Keratinocyte (primary cell): Measurements from ENCODE around the gene ZNF135.

Experiments used
- CTCF ChIP-seq, 3 experiments: IDR thresholded peaks in 1 of 3; conservative IDR thresholded peaks in 1 of 3; optimal IDR thresholded peaks in 1 of 3; 2 replicates in 2 of 3; 3 replicates in 1 of 3; pipeline versions ENCODE3 to v1.5.1; 2011; ENCODE audit warnings: low read length in 3 of 3, mild to moderate bottlenecking in 3 of 3, moderate library complexity in 2 of 3, control low read depth in 1 of 3, inconsistent platforms in 1 of 3; ENCODE audit not compliant: insufficient read depth in 2 of 3; ENCODE audit errors: extremely low read depth in 1 of 3
- EZH2 ChIP-seq: IDR thresholded peaks from one replicate; pipeline ENCODE4 v1.6.1; 2012; ENCODE audit warnings: inconsistent platforms, mild to moderate bottlenecking, low read length, moderate library complexity

- TF ChIP-seq CTCF (optimal IDR thresholded peaks at IDR 0.05 in 1 of 3, IDR thresholded peaks at IDR 0.05 in 1 of 3, conservative IDR thresholded peaks at IDR 0.05 in 1 of 3; ENCODE audit: extremely low read depth in 1 of 3, insufficient read depth in 2 of 3, low read length in 3 of 3) (no peak), EZH2 (no peak)
Observed at GRCh38 chr19:58056261-58056660, 2.8 kb upstream of the ZNF135 start.
